Measurements from ENCODE around the gene KRTAP5-2. TPM values are rescaled to one million over a fixed set of nuclear protein-coding genes. Genes with fewer than 3 reads are reported as not detected.

KRTAP5-2 gene
- total and polyA plus RNA-seq, 2 of the 4 experiments (the other 2 are of a cell fraction): not detected

DNA sequence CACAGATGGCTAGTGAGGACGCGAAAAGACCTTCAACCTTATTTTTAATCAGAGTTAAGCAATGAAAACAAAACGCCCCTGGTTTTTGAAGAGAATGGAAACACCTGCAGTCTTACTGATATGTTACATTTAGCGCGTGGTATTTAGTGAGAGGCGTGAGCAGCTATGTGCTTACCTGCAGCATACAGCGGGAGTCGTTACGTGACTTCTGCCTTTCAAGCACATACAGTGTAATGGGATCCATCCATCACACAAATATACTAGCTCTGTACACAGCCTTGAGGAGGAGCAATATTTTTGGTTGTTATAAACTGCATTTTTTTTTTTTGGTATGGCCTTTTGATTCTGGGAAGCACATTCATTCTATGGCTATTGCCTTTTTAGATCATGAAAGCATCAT lies 5.5 kb downstream of the KRTAP5-2 start:
- CTCF ChIA-PET: interaction anchor here (0.6 to 0.8 kb wide), 2 partner anchors 13 to 46 kb away, joined by 4 to 7 read pairs; no protein-coding TSS in a partner anchor

More for the DNA sequence above, 5.5 kb downstream of the KRTAP5-2 start:
- Histone ChIP-seq H2AK9ac (replicated peaks; ENCODE audit: low read depth, low read length, poor library complexity) (no peak overlapping the region), H2BK20ac (ENCODE audit: low read depth, low read length) (no peak overlapping the region), H4K5ac (ENCODE audit: low read depth, low read length) (no peak overlapping the region), H3K27me3 (ENCODE audit: control insufficient read depth, insufficient read depth, low read length) (peaks cover 48% of the 10 kb centered on the region), H3K9me3 (ENCODE audit: control insufficient read depth, insufficient read depth, low read length) (no peaks in the 10 kb centered on the region), H3K23ac (ENCODE audit: low read depth, low read length) (no peak overlapping the region), H3K14ac (replicated peaks; ENCODE audit: low read depth, low read length) (no peak overlapping the region), H2BK5ac (ENCODE audit: low read depth, low read length, poor library complexity, severe bottlenecking) (no peak overlapping the region), H4K20me1 (ENCODE audit: insufficient read depth, low read length) (no peaks in the 10 kb centered on the region), H2BK120ac (ENCODE audit: low read depth, low read length) (no peak overlapping the region), H3K27ac (ENCODE audit: insufficient read depth, low read length) (no peak overlapping the region), H3K79me1 (ENCODE audit: low read depth in 1 of 2, low read length in 2 of 2) (no peaks in the 10 kb centered on the region), H4K91ac (ENCODE audit: insufficient read depth, low read depth, low read length) (no peak overlapping the region), H2BK15ac (ENCODE audit: low read depth, low read length) (no peak overlapping the region), H3K4me1 (ENCODE audit: control insufficient read depth, insufficient read depth, low read length) (no peaks in the 10 kb centered on the region), H3K18ac (ENCODE audit: low read depth, low read length) (no peak overlapping the region), H3K9me1 (ENCODE audit: insufficient read depth, low read length) (no peaks in the 10 kb centered on the region), H3K9ac (ENCODE audit: low read depth, low read length) (no peak overlapping the region), H3K4me3 (ENCODE audit: insufficient read depth, low read depth, low read length) (no peak overlapping the region), H2AK5ac (ENCODE audit: low read depth, low read length) (no peak overlapping the region), H3K4me2 (ENCODE audit: low read depth, low read length) (no peak overlapping the region), H4K8ac (ENCODE audit: low read depth in 2 of 2, low read length in 2 of 2) (no peak overlapping the region), H3K4ac (ENCODE audit: low read depth, low read length) (no peak overlapping the region), H3K36me3 (ENCODE audit: control insufficient read depth, insufficient read depth, low read length) (no peaks in the 10 kb centered on the region), H2AFZ (replicated peaks; ENCODE audit: low read length, poor library complexity) (no peak overlapping the region), H3K56ac (ENCODE audit: extremely low read depth, insufficient read depth, low read length) (no peak overlapping the region)
- BruUV-seq (replicated peaks): no TSS peak
- POLR2A ChIA-PET (ENCODE audit: unreplicated experiment): no interaction called here
- in situ Hi-C loops (cut with MboI; ENCODE audit: low sequenced_read_pairs) (no loop called here), dilution Hi-C loops (cut with HindIII; ENCODE audit: low sequenced_read_pairs, unreplicated experiment) (no loop called here), intact Hi-C loops (cut with micrococcal nuclease) (no loop called here)
- ATAC-seq (ENCODE audit: low read depth): no peak
- TF ChIP-seq BHLHE40 (IDR thresholded peaks at IDR 0.05; ENCODE audit: low read depth, low read length) (no peak), MAFK (IDR thresholded peaks at IDR 0.05; ENCODE audit: low read depth, low read length) (no peak), SMC3 (IDR thresholded peaks at IDR 0.05; ENCODE audit: low read depth, low read length) (no peak), USF2 (IDR thresholded peaks at IDR 0.05; ENCODE audit: low read depth, low read length) (no peak), NFE2L2 (IDR thresholded peaks at IDR 0.05; ENCODE audit: low read depth, low read length) (no peak), POLR2A (IDR thresholded peaks at IDR 0.05; ENCODE audit: low read depth, low read length) (no peak), RAD21 (IDR thresholded peaks at IDR 0.05; ENCODE audit: low read length) (no peak), CHD1 (IDR thresholded peaks at IDR 0.05; ENCODE audit: low read depth, low read length) (no peak), FOS (IDR thresholded peaks at IDR 0.05; ENCODE audit: low read depth, low read length) (no peak), RCOR1 (IDR thresholded peaks at IDR 0.05; ENCODE audit: insufficient replicate concordance, low read length) (no peak), CTCF (conservative IDR thresholded peaks at IDR 0.05; ENCODE audit: low read depth, low read length) (no peak)
- WGBS, 2 experiments (ENCODE audit: extremely low coverage in 2 of 2, insufficient read length in 1 of 2): no CpG with 5 or more reads among the region's 9 CpGs
- no peak for DNase-seq
